SH-SY5Y (cell line): ENCODE data around the gene NUDT6.

Experiments
- GATA2 ChIP-seq: IDR thresholded peaks from 2 replicates; pipeline ENCODE4 v1.6.1; 2011; ENCODE audit warnings: mild to moderate bottlenecking, low read depth, low read length
- GATA3 ChIP-seq: IDR thresholded peaks from 2 replicates; pipeline ENCODE4 v1.6.1; 2011; ENCODE audit warnings: low read depth, mild to moderate bottlenecking, low read length, moderate library complexity

- TF ChIP-seq GATA2 = no peak
- no peak for TF ChIP-seq GATA3
These were observed 77.3 kb downstream of the NUDT6 start for GRCh38 chr4:122845066-122845465.
